ENCODE results near the gene BPIFB1.

The BPIFB1 gene

DNA sequence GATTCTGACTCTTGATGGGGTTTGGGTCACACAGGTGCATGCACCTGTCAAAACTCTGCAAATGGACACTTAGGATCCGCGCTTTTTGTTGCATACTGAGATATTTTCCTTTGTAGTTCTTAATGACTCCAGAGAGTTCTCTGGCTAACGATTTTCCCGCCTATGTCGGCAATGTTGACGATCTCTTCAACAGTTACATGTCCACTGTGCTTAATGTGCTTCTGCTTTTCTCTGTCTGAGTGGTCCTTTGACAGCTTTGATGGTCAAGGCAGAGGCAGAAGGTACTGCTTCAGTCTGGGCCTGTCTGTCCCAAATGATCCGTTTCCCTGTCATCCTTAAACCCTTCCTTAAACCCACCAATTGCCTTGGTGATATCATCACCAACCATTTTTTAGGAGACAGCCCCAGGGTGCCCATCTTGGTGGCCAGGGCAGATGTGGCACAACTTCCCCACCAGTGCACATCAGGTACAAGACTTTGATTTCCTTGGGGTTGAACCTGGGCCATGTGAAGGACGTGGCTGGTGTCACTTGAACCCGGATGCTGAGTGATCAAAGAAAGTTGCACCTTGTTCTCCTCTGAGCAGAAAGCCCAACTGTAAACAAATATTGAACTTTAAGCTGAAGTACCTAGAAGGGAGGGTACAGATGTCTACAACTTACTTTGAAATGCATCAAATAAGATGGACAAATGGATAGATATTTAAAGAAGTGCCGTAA lies 10.7 kb upstream of the BPIFB1 start:
- DNase-seq: no peak

- DNase-seq: peak in 1 of 51 donors; percentile 38
Observed at GRCh38 chr20:33273117-33273851, 9.7 kb upstream of the BPIFB1 start.

DNA sequence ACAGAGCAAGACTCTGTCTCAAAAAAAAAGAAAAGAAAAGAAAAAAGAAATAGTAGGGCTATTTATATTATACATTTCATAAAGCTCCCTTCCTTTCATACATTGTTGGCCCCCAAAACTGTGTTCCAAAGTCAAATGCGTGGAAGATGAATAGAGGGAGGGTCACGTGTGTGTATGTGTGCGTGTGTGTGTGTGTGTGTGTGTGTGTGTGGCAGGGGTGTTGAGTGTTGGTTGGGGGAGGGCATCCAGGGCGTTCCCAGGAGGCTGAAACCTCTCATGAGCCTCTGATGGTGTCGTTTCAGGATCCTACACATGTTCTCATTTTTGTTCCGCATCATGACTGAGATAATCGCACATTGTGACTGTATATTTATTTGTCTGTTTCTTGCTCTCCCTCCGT lies 7.8 kb upstream of the BPIFB1 start:
- DNase-seq: no peak

- DNase-seq: no peak
Observed at GRCh38 chr20:33275871-33276270, 7.1 kb upstream of the BPIFB1 start.

GRCh38 chr20:33276303-33277113 lies 6.5 kb upstream of the BPIFB1 start:
- no peak for DNase-seq

GRCh38 chr20:33277471-33278441 lies 5.3 kb upstream of the BPIFB1 start:
- no peak for DNase-seq

DNA sequence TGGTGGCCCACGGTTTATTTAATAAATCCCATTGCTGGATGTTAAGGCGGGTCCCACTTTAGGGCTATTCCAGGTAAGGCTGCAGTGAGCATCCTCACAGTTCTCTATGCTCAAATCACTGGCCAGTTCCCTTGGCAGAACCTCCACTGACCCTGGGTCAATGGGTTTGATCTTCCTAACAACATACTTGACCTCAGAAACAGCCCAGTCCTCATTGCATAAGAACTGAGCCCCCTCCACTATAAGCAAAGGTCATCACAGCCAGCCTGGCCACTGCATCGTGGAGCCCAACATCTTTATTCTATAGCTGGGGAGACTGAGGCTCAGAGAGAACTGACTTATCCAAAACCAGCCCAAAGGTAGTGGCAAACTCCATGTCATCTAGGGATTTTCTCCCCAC lies 4.3 kb upstream of the BPIFB1 start:
- DNase-seq: no peak

DNA sequence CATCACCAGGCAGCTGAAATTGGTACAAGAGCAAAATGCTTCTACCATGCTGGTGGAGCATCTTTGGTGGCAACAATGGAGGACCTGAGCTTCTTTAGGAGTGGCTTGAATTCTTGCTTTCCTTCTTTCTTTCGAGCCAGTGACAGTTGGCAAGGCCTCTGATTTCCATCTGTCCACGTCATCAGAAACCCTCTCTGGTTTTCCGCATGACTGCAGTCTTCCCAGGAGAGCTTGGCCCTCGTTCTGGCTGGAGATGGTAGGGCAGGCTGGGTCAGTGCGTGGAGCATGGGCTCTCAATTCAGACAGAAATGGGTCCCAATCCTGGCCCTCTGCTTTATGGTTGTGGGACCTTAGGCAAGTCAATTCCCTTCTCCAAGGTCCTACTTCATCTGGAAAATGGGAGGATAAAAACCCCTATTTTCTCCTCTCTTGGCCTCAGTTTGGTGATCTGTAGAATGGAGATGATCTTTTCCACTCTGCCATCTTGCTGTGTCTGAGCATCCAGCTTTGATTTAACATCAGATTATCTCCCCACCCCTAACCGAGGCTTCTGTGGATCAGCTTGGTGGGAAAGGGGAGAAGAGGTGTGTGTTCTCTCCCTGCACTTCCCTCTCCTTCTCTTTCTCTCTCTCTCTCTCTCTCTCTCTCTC lies 3.6 kb upstream of the BPIFB1 start:
- no peak for DNase-seq

DNA sequence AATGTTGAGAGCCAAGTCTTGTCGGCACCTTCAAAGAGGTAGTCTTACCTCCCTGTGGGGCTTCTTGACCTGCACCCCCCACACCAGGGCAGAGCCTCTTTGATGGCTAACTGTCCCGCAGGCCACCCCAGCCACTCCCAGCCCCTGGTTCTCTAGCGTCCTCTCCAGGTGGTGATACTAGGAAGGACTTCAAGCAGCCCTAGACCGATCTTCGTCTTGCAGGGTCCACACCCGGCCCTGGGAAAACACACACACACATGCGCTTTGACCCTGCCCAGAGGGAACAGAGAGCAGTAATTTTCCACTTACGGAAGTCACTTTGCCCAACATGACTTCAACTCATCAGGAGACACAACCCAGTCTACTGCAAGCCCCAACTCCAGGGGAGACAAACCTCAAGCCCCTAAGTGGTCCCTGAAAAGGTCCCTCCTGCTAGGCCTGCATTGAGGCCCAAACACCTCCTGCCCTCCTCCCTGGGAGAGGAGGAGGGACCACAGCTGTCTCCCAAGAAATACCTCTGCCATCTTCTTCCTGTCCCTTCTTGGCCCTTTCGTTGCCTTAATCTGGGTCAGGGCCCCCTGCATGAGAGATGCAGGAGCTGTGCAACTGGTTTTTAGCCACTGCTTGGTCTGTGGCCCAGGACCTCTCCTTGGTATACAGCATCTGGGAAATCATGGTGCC lies 2.9 kb upstream of the BPIFB1 start:
- DNase-seq: no peak

GRCh38 chr20:33280775-33281174 lies 2.2 kb upstream of the BPIFB1 start:
- no peak for DNase-seq

DNA sequence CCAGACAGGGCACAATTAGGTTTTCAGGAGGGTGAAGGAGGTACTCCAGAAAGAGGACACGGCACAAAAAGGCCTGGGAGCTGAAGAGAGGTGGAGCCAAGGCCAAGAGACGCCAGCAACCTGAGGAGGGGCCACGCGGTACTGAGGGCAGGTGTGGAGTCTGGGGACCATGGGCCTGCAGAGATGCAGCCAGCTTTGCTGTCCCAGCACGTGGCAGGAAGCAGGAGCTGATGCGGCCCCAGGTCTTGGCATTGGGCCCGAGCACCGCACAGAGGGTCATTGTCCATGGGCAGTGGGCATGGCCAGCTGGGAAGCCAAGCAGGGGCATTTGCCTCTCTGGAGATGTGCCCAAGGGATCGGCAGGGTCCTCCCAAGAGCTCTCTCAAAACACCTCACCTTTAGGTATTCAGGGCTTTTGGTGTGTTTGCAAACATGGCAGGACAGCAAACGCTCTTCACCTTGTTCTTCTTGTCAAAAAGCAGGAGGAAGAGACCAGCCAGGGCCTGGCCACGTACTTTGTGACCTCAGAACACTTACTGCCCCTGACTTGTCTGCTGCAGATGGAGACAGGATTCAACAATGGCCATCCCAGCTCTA lies 1.4 kb upstream of the BPIFB1 start:
- peak in 39 of 51 donors; percentile 5 to 70 (median 37) for DNase-seq

- DNase-seq: no peak
Observed at GRCh38 chr20:33282196-33282934, 649 bp upstream of the BPIFB1 start.

- DNase-seq: no peak
Observed at GRCh38 chr20:33284284-33284683, 1.3 kb downstream of the BPIFB1 start.

GRCh38 chr20:33284937-33285336 lies 1.9 kb downstream of the BPIFB1 start:
- no peak for DNase-seq

GRCh38 chr20:33285861-33286495 lies 3.0 kb downstream of the BPIFB1 start:
- DNase-seq: no peak

GRCh38 chr20:33287884-33288283 lies 4.9 kb downstream of the BPIFB1 start:
- DNase-seq: no peak

- DNase-seq: no peak
Observed at GRCh38 chr20:33290852-33291251, 7.8 kb downstream of the BPIFB1 start.

DNA sequence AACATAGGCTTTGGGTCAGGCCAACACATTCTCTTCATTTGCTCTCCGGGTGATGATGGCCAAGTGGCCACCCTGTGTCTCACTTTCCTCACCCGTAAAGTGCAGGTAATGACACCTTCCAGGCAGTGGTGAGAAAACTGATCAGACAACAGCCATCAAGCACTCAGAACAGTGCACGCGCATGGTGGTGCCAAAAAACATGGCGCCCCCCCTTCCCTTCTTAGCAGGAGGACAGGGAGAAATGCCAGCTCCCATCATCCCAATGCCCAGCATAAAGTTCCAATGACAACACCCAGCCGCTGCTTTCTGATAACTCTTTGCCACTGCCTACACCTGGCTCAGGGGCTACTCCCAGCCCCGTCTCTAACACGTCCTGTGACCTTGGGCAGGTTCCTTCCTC lies 8.4 kb downstream of the BPIFB1 start:
- DNase-seq: no peak

Data from hypothalamus (tissue), 51 donors.